Measurements from ENCODE around the gene STUB1. TPM values are rescaled to one million over a fixed set of nuclear protein-coding genes. Genes with fewer than 3 reads are reported as not detected.
"Not testable (repeated sequence)": the region's sequence is repeated elsewhere in the genome, so short reads cannot be mapped to it uniquely, and the experiment has no call there.

STUB1 gene
- polyA plus RNA-seq, 4 donors = 93.2 to 138 (median 122) TPM

DNA sequence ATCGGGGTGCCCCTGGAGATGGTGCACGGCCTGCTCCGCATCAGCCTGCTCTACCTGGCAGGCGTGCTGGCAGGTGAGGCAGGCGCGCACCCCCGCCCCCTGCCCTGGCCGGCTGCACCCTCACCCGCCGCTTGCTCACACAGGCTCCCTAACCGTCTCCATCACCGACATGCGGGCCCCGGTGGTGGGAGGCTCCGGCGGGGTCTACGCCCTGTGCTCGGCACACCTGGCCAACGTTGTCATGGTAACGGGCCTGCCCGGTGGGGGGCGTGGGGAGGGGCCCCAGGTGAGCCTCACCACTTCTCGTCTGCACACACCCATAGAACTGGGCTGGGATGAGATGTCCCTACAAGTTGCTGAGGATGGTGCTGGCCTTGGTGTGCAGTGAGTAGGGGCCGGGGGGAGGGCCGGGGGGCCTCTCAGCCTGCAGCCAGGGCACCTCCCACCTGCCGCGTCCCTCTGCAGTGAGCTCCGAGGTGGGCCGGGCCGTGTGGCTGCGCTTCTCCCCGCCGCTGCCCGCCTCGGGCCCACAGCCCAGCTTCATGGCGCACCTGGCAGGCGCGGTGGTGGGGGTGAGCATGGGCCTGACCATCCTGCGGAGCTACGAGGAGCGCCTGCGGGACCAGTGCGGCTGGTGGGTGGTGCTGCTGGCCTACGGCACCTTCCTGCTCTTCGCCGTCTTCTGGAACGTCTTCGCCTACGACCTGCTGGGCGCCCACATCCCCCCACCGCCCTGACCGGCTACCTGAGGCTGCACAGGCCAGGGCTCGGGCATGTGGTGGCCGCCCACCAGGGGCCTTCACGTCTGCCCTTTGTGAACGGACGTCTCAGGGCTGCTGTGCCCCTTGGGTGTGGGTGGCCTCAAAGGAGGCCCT lies 2.7 kb upstream of the STUB1 start:
- no peak for DNase-seq (ENCODE audit: low read depth in 4 of 4, low spot score in 3 of 4)

DNA sequence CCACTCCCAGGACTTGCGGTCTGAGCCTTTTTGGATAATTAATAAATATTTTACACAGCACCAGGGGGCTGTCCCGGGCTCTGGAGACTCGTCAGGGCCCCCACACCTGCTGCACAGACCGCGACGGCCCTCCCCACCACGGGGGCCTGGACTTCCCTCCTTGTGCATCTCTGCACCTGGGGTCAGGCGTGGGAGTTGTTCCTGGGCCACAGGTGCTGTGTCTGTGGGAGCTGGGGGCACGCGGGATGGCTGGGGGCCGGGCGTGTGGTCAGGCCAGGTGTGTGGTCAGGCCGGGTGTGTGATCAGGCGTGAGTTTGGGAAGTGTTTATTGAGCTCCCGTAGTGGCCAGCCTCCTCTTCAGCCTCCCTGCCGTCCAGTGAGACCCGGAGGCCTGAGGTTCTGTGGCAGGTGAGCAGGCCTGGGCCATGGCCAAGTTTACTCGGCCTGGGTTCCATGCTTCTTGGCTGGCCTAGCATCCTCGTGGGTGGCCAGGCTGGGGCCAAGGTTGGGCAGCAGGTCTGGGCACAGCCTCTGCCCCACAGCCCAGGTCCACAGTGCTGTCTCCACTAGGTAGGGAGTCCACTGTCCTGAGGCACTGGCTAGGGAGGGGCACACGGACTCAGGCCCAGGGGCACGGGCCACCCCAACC lies 1.9 kb upstream of the STUB1 start:
- DNase-seq (ENCODE audit: low read depth in 4 of 4, low spot score in 3 of 4) = no peak

DNA sequence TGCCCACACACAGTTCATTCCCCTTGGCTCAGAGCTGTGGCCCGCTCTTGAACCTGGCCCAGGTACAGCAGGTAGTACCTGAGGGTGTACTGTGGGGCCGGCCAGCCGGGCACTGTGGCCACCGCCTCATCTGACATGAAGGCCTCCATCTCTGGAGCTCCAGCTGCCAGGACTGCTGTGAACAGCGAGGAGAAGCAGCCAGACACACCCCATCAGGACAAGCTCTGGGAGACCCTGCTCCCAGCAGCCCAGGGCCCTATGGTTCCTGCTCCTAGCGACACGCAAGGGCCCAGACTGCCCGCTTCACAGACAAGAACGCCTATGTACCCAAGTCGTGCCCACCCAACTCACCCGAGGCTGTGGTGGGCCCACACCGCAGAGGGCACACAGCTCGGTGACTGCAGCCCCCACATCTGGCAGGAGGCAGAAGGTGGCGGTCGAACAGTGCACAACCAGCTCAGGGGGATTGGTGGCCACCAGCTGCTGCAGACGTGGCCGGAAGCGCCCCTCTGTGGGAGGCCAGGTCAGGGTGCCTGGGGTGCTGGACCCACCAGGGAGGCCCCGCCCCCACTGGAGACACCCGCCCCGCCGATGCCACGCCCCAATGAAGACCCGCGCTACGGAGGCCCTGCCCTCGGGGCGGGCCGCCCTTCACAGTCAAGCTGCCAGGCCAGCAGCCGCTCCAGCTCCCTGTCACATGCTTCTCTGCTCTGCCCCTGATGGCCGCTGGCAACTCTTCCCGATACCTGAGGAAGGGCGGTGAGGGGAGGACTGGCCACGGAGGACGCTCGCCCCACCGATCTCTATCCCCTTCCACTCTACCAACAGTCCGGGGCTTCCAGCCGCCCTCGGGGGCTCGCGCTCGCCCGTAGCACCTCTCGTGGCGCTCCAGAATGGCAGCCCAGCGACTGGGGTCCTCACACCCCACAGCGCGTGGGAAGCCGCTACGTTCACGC lies 1.1 kb upstream of the STUB1 start:
- DNase-seq (ENCODE audit: low read depth in 4 of 4, low spot score in 3 of 4) = peak in 1 of 4 donors; percentile 46

DNA sequence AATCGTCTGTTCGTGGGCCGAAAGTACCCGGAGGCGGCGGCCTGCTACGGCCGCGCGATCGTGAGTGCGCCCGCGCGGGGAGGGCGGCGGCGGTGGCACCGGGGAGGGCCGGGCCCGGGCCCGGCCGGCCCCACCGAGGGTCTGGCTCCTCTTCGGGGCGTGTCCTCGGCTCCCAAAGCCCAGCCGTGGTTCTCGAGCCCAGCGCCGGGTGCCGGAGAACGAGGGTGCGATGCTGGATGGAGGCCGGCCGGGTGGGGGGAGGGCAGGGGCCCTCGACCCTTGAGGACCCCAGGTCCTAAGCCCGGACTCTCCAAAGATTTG lies 375 bp downstream of the STUB1 start:
- no peak for DNase-seq (ENCODE audit: low read depth in 4 of 4, low spot score in 3 of 4)

DNA sequence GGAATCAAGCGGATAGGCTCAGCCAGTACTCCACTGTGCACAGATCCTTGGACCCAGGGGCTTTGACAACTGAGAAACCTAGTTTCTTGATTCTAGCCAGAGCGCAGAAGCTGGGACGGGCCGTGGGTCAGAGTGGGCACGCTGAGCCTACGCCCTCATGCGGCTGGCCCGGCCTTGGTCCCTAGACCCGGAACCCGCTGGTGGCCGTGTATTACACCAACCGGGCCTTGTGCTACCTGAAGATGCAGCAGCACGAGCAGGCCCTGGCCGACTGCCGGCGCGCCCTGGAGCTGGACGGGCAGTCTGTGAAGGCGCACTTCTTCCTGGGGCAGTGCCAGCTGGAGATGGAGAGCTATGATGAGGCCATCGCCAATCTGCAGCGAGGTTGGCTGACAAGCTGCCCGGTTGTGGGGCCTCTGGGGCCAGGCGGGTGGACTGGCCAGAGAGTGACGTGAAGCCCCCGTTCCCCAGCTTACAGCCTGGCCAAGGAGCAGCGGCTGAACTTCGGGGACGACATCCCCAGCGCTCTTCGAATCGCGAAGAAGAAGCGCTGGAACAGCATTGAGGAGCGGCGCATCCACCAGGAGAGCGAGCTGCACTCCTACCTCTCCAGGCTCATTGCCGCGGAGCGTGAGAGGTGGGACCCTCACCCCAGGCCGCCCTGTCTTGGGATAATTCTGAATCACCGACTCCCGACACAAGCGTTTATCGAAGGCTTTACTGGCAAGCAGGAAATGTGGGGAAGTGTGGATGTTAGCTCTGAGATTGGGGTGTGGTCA lies 946 bp downstream of the STUB1 start:
- no peak for DNase-seq (ENCODE audit: low read depth in 4 of 4, low spot score in 3 of 4)

DNA sequence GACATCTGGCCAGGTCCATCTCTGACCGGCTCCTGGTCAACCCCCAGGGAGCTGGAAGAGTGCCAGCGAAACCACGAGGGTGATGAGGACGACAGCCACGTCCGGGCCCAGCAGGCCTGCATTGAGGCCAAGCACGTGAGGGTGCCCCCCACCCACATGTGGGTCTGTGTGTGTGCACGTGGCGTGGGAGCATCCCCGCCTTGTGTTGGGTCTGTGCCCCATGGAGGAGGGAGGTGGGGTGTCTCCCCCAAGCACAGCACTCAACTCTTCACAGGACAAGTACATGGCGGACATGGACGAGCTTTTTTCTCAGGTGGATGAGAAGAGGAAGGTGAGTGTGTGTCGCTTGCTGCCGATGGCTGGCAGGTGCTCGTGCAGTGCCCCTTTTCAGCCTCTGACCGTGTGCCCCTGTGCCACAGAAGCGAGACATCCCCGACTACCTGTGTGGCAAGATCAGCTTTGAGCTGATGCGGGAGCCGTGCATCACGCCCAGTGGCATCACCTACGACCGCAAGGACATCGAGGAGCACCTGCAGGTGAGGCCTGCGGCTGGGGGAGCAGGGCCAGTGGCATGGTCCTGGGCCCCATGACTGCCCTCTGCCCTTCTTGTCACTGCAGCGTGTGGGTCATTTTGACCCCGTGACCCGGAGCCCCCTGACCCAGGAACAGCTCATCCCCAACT lies 1.7 kb downstream of the STUB1 start:
- no peak for DNase-seq (ENCODE audit: low read depth in 4 of 4, low spot score in 3 of 4)

DNA sequence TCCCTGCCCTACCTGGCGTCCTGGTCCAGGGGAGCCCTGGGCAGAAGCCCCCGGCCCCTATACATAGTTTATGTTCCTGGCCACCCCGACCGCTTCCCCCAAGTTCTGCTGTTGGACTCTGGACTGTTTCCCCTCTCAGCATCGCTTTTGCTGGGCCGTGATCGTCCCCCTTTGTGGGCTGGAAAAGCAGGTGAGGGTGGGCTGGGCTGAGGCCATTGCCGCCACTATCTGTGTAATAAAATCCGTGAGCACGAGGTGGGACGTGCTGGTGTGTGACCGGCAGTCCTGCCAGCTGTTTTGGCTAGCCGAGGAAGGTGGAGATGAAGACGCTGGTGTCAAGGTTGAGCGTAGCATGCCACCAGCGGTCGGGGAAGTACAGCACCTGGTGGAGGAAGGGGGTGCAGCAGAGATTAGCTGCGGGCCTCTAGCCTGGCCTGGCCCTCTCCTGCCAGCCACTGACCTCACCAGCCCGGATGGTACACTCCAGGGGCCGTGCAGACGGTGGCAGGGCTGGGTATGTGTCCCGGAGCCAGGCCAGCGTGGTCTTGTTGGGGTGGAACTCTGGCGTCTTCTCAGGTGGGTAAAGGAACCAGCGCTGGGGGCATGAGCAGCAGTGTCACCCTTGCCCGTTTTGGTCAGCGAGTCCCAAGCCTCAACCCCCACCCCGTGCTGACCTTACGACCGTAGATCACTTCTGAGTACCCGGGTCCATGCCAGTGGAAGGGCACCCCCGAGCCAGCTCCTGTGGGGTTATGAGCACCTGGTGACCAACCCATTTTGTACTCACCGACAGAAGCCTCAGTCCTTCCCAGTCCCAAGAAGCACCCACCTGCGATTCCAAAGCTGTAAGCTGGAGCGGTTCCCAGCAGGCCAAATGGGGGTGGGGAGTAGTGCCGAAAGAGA lies 2.5 kb downstream of the STUB1 start:
- no peak for DNase-seq (ENCODE audit: low read depth in 4 of 4, low spot score in 3 of 4)

DNA sequence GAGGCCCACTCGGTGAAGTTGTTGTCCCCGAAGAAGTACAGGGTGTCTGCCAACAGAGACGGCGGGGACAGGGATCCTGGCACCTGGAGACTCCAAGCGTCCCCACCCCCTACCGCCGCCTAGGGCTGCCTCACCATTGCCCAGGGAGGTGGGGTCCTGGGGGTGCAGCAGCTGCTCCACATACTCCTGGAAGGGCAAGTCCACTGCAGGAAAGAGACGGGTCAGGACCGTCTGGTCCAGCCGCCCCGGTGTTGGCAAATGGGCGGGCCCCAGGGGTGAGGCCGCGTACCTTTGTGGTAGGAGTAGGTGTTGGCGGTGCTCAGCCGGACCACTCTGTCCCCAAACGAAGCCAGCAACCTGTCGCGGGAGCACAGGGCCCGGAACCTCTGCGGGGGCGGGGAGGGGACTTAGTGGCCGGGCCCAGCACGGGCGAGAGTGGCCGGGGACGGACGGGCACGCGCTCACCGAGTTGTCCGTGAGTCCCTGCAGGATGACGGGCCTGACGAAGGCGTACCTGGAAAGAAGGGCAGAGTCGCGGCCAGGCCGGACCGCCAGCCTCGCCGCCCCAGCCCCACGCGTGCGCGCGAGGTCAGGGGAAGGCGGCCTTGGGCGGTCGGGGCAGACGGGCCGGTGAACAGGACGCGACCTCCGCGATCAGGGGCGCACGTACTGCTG lies 3.3 kb downstream of the STUB1 start:
- DNase-seq (ENCODE audit: low read depth in 4 of 4, low spot score in 3 of 4) = no peak

DNA sequence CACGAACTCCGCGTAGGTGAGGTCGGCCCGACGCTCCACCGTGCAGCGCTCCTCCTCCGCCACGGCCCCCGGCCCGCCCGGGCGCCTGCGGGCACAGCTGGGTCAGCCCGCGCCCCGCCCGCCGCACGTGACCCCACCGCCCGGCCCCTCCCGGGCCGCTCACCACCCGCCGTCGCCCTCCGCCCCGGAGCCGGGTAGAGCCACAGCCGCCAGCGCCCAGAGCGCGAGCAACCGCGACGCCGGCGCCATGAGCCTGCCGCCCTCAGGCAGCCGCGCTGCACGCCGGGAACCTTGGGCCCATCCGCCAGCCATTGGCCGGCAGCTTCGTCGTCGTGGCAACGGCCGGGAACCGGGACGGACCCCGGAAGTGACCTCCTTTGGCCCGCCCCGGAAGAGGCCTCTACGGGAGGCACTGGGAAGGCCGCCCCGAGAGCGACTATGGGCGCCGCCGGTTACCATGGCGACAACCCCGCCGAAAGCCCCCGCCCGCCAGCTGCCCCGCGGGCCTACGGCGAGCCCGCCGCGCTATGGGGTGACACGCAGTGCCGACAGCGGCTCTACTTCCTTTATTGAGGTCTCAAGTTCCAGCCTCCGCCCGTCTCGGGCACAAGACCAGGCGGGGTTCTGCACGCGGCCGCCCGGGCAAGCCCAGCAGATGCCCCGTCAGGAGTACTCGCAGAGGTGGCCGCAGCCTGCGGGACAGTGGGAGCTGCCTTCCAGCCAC lies 4.0 kb downstream of the STUB1 start, which contains the start of gene JMJD8:
Gene JMJD8 (minus strand): TSS at position 264 of the 724 bp plus-strand sequence. CDS start 15 bp downstream, at position 249.
- peak in 3 of 4 donors; percentile 83 to 92 (median 91) for DNase-seq (ENCODE audit: low read depth in 4 of 4, low spot score in 3 of 4)

DNA sequence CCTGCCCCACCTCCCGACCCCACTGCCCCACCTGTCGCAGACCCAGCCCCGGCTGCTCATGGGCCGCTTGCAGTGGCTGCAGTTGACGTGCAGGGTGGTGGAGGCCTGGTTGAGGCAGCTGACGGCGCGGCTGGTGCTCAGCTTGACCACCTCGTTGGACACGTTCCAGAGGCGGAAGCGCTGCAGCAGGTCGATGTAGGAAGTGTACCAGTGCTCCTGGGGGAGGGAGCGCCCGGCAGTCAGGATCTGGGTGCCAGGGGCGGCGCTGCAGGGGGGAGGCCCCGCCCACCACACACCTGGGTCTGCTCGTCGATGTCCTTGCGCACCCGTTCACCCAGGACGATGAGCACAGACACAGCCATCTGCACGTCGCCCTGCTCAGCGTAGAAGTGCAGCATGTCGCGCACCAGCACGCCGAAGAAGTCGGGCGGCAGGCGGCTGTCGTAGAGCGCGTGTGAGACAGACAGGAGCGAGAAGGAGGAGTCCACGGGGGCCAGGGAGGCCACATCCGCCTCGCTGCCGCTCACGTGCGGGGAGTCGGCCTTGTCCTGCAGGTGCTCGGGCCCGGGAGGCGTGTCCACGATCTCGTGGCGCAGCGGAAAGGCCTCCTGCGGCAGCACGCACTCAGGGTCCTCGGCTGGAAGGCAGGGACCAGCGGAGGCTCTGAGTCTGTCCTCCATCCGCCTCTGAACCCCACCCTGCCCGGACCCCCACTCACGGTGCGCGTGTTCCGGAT lies 4.9 kb downstream of the STUB1 start:
- no peak for DNase-seq (ENCODE audit: low read depth in 4 of 4, low spot score in 3 of 4)

DNA sequence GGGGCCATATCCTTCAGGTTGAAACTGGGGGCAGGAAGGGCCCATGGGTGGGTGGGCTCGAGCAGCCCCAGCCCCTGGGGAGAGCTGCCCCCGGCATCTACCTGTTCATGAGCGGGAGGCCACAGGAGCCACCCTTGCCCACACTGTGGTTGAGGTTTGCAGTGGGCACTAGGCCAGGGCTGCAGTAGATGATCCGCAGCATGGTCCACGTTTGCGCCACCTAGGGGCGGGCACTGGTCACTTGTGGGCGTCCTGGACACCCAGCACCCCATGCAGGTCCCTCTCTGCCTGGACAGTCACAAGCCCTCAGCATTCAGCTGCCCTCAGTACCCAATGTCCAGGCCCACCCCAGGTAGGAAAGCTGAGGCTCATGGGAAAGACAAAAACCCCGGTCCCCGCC lies 5.8 kb downstream of the STUB1 start:
- no peak for DNase-seq (ENCODE audit: low read depth in 4 of 4, low spot score in 3 of 4)

DNA sequence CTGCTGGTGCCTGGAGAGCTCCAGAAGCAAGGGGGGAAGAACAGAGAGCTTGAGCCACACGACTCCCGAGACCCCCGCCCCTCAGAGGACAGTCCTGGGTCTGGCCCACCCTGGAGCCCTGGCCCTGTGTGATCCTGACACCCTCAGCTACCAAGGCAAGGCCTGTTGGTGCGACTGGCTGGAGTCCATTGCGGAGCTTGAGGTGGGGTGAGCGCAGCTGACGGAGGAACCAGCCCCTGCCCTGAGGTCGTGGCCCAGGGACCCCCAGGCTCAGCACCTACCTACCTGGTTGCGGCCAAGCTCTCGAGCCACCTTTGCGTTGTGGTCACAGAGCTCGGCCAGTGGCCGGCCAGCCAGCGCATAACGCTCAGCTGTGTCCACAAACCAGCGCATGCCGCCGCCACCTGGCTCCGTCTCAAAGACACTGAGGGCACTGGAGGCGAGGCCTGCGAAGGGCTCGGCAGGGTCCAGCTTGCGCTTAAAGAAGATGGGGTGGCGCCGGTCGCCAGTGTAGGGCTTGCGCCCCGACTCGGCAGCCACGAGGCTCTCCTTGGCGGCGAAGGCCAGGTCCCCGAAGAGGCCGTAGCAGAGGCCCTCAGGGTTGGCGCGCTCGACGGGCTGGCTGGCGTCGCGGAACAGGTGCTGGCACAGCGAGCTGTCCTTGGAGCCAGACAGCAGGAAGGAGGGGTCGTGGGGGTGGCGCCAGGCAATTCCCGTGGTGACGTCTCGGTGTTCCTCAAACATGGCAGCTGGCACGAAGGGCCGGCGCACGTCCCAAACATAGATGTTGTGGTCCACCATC lies 6.5 kb downstream of the STUB1 start:
- DNase-seq (ENCODE audit: low read depth in 4 of 4, low spot score in 3 of 4) = no peak

DNA sequence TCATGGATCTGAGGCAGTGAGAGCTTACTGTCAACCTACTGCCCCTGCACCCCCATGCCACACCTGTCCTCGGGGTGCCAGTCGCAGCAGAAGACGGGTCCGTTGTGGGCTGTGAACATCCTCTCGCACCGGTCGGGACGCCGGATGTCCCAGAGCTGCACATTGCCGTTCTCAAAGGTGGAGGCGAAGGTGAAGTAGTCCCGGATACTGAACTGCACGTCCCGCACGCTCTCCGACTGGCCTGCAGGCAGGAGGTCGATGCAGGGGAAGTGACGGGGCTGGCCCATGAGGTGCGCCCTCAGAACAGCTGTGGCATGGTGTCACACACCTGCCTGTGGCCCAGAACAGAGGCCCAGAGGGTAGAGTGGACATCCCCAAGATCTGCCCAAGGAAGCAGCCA lies 7.3 kb downstream of the STUB1 start:
- DNase-seq (ENCODE audit: low read depth in 4 of 4, low spot score in 3 of 4) = no peak

DNA sequence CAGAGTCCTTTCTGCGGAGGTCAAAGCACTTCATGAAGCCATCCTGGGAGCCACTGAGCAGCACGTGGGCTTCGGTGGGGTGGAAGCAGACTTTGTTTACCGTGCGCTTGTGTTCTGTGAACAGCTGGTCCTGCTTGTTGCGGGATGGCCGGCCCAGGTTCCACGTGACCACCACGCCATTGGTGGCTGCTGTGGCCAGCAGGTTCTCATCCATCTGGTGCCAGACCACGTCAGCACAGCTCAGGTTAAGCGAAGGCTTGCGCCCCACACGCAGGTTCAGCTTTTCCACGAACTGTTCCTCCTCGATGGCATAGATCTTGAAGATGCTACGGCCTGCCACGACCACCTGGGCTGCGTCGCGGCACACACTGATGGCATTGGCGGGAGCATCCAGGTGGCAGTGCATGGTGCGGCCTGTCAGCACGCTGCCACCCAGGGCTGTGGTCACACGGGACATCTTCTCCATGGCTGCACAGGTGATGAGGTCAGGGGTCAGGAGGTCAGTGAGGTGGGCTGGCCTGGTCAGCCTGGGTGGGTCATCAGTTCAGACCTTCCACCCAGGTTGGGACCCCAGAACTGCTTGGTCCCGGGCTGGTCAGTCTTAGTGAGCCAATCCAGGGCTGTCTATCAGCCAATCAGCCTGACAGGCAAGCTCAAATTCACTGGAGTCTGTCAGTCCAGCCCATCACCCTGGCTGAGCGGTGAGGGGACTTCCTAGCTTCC lies 9.1 kb downstream of the STUB1 start:
- DNase-seq (ENCODE audit: low read depth in 4 of 4, low spot score in 3 of 4) = no peak

DNA sequence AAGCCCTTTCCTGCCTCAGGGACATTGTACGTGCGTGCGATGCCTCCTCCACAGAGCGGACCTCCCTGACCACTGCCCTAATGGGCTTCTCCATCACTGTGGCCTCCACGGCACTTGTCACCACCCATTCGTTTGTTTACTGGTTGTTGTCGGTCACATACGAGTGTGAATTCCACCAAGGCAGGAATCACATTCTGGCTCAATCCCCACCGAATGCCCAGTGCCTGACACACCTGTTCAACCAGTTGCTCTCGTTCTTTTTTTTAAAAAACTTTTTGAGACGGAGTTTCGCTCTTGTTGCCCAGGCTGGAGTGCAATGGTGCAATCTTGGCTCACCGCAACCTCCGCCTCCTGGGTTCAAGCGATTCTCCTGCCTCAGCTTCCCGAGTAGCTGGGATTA lies 11.0 kb downstream of the STUB1 start:
- DNase-seq (ENCODE audit: low read depth in 4 of 4, low spot score in 3 of 4) = not testable (repeated sequence)
